GM19455 (cell line): ENCODE measurements around the gene SLC6A18.

Experiments
- ATAC-seq: cut with Tn5 transposase; IDR thresholded peaks from one replicate; pipeline ENCODE4 v1.9.1; 2021; ENCODE audit not compliant: unreplicated experiment

The SLC6A18 gene

GRCh38 chr5:1225081-1225480, at the start of gene SLC6A18:
Gene SLC6A18 (plus strand): TSS chr5:1225381. CDS start chr5:1225478, 97 bp downstream.
- no peak for ATAC-seq

- no peak for ATAC-seq
These were observed 49.2 kb upstream of the SLC6A18 start for GRCh38 chr5:1175801-1176472.

- no peak for ATAC-seq
These were observed 48.4 kb upstream of the SLC6A18 start for GRCh38 chr5:1176473-1177391.

- ATAC-seq: no peak
These were observed 47.2 kb upstream of the SLC6A18 start for GRCh38 chr5:1177826-1178528.

GRCh38 chr5:1178529-1179382, 46.4 kb upstream of the SLC6A18 start:
- no peak for ATAC-seq

- ATAC-seq: no peak
These were observed 45.8 kb upstream of the SLC6A18 start for GRCh38 chr5:1179383-1179715.

- no peak for ATAC-seq
These were observed 45.1 kb upstream of the SLC6A18 start for GRCh38 chr5:1180096-1180495.

GRCh38 chr5:1180841-1181271, 44.3 kb upstream of the SLC6A18 start:
- ATAC-seq: no peak

GRCh38 chr5:1181451-1182359, 43.5 kb upstream of the SLC6A18 start:
- ATAC-seq: no peak

GRCh38 chr5:1182360-1182632, 42.9 kb upstream of the SLC6A18 start:
- no peak for ATAC-seq

- ATAC-seq: no peak
These were observed 42.4 kb upstream of the SLC6A18 start for GRCh38 chr5:1182633-1183423.

- ATAC-seq: no peak
These were observed 41.6 kb upstream of the SLC6A18 start for GRCh38 chr5:1183424-1184162.

GRCh38 chr5:1184163-1184470, 41.1 kb upstream of the SLC6A18 start:
- ATAC-seq: no peak

GRCh38 chr5:1184481-1184880, 40.7 kb upstream of the SLC6A18 start:
- ATAC-seq: no peak

GRCh38 chr5:1185038-1185627, 40.0 kb upstream of the SLC6A18 start:
- no peak for ATAC-seq

- no peak for ATAC-seq
These were observed 39.4 kb upstream of the SLC6A18 start for GRCh38 chr5:1185629-1186350.

GRCh38 chr5:1186351-1187233, 38.6 kb upstream of the SLC6A18 start:
- ATAC-seq: no peak
